HG03521 (cell line): Measurements from ENCODE around the gene MSH3.
"Not testable (repeated sequence)": the region's sequence is repeated elsewhere in the genome, so short reads cannot be mapped to it uniquely, and the experiment has no call there.

Source experiments
- ATAC-seq: cut with Tn5 transposase; IDR thresholded peaks from one replicate; pipeline ENCODE4 v1.9.1; 2021; ENCODE audit warnings: mild to moderate bottlenecking, moderate library complexity; ENCODE audit not compliant: unreplicated experiment

The MSH3 gene

GRCh38 chr5:80841026-80841797 lies 186.8 kb downstream of the MSH3 start:
- not testable (repeated sequence) for ATAC-seq

GRCh38 chr5:80846422-80846821 lies 192.0 kb downstream of the MSH3 start:
- not testable (repeated sequence) for ATAC-seq

DNA sequence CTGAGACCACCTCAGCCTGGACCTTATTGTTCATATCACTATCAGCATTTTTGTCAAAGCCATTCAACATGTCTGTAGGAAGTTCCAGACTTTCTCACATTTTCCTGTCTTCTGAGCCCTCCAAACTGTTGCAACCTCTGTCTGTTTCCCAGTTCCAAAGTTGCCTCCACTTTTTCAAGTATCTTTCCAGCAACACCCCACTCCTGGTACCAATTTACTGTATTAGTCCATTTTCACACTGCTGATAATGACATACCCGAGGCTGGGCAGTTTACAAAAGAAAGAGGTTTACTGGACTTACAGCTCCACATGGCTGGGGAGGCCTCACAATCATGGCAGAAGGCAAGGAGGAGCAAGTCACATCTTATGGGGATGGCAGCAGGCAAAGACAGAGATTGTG lies 195.7 kb downstream of the MSH3 start:
- ATAC-seq, result not testable (repeated sequence)

- no peak for ATAC-seq
These were observed 198.1 kb downstream of the MSH3 start for GRCh38 chr5:80852331-80853245.

DNA sequence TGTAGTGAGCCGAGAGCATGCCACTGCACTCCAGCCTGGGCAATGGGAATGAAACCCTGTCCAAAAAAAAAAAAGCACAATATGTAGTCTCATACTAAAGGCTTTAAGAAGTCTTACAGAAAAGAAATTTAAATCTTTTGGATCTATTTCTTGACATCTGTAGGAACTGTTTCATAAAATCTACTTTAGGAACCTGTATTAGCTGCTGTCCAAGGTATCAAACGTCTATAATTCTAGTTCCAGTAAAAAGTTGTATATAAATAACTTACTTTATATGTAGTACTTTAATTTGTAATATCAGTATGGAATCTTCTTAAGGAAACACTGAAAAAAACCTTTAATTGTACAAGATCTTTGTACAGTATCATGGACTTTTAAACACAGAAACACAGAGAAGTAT lies 199.0 kb downstream of the MSH3 start:
- ATAC-seq, result no peak

- ATAC-seq, result no peak
These were observed 200.1 kb downstream of the MSH3 start for GRCh38 chr5:80854583-80854982.

- no peak for ATAC-seq
These were observed 206.6 kb downstream of the MSH3 start for GRCh38 chr5:80860924-80861613.

GRCh38 chr5:80863708-80864107 lies 209.3 kb downstream of the MSH3 start:
- no peak for ATAC-seq

- no peak for ATAC-seq
These were observed 209.7 kb downstream of the MSH3 start for GRCh38 chr5:80864109-80864508.

- no peak for ATAC-seq
These were observed 210.4 kb downstream of the MSH3 start for GRCh38 chr5:80864706-80865435.

- no peak for ATAC-seq
These were observed 211.1 kb downstream of the MSH3 start for GRCh38 chr5:80865551-80865950.

- no peak for ATAC-seq
These were observed 211.9 kb downstream of the MSH3 start for GRCh38 chr5:80866371-80866770.

- ATAC-seq, result no peak
These were observed 212.8 kb downstream of the MSH3 start for GRCh38 chr5:80867233-80867632.

- no peak for ATAC-seq
These were observed 216.0 kb downstream of the MSH3 start for GRCh38 chr5:80870442-80870841.

DNA sequence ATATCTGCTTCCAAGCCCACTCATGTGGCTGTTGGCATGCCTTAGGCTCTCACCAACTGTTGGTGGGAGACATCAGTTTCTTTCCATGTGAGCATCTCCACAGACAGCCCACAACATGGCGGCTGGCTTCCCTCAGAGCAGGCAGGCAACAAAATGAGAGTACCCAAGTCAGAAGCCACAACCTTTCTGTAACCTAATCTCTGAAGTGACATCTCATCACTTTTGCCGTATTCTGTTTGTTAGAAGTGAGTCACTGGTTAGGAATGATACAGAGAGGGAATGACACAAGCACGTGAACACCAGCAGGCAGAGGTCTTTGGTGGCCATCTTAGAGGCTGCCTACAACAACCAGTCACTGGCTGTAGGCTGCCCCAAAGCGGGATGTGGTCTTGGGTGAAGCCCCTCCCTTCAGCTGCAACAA lies 217.1 kb downstream of the MSH3 start:
- ATAC-seq, result no peak

DNA sequence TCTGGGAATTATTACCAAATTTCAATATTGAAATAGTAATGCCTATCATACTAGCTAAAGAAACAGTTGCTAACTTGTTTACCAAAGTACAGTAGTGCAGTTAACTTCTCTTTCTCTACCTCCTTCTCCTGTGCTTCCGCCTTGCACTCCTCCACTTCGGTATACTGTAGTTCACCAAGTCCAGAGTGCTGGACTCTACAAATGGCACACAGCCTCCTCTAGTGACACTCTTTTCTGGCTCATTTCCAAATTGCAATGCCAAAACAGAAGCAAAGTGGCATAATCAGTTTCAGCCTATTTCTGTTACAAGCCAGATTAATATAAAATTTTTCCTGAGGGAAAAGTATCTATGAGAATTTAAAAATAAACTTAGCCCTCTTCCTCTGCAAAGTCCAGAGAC lies 219.7 kb downstream of the MSH3 start:
- ATAC-seq, result no peak

- no peak for ATAC-seq
These were observed 223.1 kb downstream of the MSH3 start for GRCh38 chr5:80877592-80877991.

GRCh38 chr5:80881726-80882125 lies 227.3 kb downstream of the MSH3 start:
- ATAC-seq, result no peak

DNA sequence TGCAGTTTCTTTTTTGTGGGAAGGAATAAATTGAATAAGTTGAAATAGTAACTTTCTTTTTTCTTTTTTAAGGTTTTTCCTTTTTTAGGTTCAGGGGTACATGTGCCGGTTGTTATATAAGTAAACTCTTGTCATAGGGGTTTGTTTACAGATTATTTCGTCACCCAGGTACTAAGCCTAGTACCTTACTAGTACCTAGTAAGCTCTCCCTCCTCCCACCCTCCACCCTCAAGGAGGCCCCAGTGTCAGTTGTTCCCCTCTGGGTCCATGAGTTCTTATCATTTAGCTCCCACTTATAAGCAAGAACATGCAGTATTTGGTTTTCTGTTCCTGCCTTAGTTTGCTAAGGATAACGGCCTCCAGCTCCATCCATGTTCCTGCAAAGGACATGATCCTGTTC lies 228.9 kb downstream of the MSH3 start:
- ATAC-seq, result not testable (repeated sequence)

- ATAC-seq, result no peak
These were observed 229.8 kb downstream of the MSH3 start for GRCh38 chr5:80884086-80884813.
